Endodermal cell (in vitro differentiated cells): ENCODE data around the gene OR1S1. TPM values are rescaled to one million over a fixed set of nuclear protein-coding genes. Genes with fewer than 3 reads are reported as not detected.

Experiments used
- DNase-seq: peaks from one replicate; pipeline ENCODE4 v3.0.0-alpha.2; 2017
- H3K27ac ChIP-seq: 2 replicates; pipeline ENCODE4 v1.5.1; 2013; ENCODE audit warnings: mild to moderate bottlenecking, low read depth, low read length, moderate library complexity
- H3K27me3 ChIP-seq: 2 replicates; pipeline ENCODE4 v1.6.1; 2013; ENCODE audit warnings: mild to moderate bottlenecking, low read length, moderate library complexity; ENCODE audit not compliant: insufficient read depth, control insufficient read depth, poor library complexity, severe bottlenecking
- H3K36me3 ChIP-seq: 2 replicates; pipeline ENCODE4 v1.7.0; 2013; ENCODE audit warnings: mild to moderate bottlenecking, low read length, moderate library complexity; ENCODE audit not compliant: control insufficient read depth, insufficient read depth
- H3K4me1 ChIP-seq: one replicate; pipeline ENCODE4 v1.7.0; 2013; ENCODE audit warnings: low read length; ENCODE audit not compliant: control insufficient read depth, insufficient read depth
- H3K4me3 ChIP-seq: 2 replicates; pipeline ENCODE4 v1.5.1; 2013; ENCODE audit warnings: mild to moderate bottlenecking, low read length, moderate library complexity
- H3K9ac ChIP-seq: 2 replicates; pipeline ENCODE4 v1.6.1; 2013; ENCODE audit warnings: mild to moderate bottlenecking, low read length, moderate library complexity; ENCODE audit not compliant: poor library complexity, severe bottlenecking; ENCODE audit errors: extremely low read depth
- H3K9me3 ChIP-seq: 2 replicates; pipeline ENCODE4 v1.6.1; 2013; ENCODE audit warnings: mild to moderate bottlenecking, low read length, moderate library complexity; ENCODE audit not compliant: control insufficient read depth
- H3K27ac Mint-ChIP-seq: 2 replicates; pipeline ENCODE4 v1.8.0; 2020; ENCODE audit warnings: mixed read lengths
- H3K27me3 Mint-ChIP-seq: 2 replicates; pipeline ENCODE4 v1.8.0; 2021; ENCODE audit warnings: mild to moderate bottlenecking, mixed read lengths; ENCODE audit not compliant: insufficient read depth
- H3K36me3 Mint-ChIP-seq: 2 replicates; pipeline ENCODE4 v1.8.0; 2020; ENCODE audit warnings: low read depth, mixed read lengths
- H3K4me1 Mint-ChIP-seq: 2 replicates; pipeline ENCODE4 v1.8.0; 2020; ENCODE audit warnings: mixed read lengths
- H3K4me3 Mint-ChIP-seq: 2 replicates; pipeline ENCODE4 v1.8.0; 2020; ENCODE audit warnings: mild to moderate bottlenecking, moderate library complexity, mixed read lengths
- H3K9me3 Mint-ChIP-seq: 2 replicates; pipeline ENCODE4 v1.8.0; 2020; ENCODE audit warnings: mild to moderate bottlenecking, mixed read lengths
- CTCF ChIP-seq: fragments of 200-600 bp; sonication (generic); conservative IDR thresholded peaks from 2 replicates; pipeline ENCODE4 v1.5.0; 2021; ENCODE audit warnings: antibody characterized with exemption, mild to moderate bottlenecking
- WGBS, 2 experiments: methylation state at CpG; one replicate each; pipeline versions ENCODE4 v1.1.5 to v1.1.7; 2013; ENCODE audit warnings: missing lambda C conversion rate in 2 of 2, mixed read lengths in 1 of 2; ENCODE audit not compliant: insufficient coverage in 1 of 2, insufficient read length in 1 of 2; 5-methylcytosine and 5-hydroxymethylcytosine counted together
- total RNA-seq, 2 donors: library from RNA; stranded (reverse); fragmentation: NEBNext Ultra II Directional in 1 of 2; extraction: Animal tissue kit (Norgen Biotek cat#: 25700) in 1 of 2; gene quantifications; 2 replicates in 1 of 2; 3 replicates in 1 of 2; pipeline ENCODE4 v1.2.1, GENCODE V29; 2021

The OR1S1 gene
- total RNA-seq, 2 donors from 2014 or later, result not detected

- no peaks in the 10 kb centered on the region for H3K9me3 Mint-ChIP-seq
Observed at GRCh38 chr11:58165504-58166106, 46.9 kb upstream of the OR1S1 start.

GRCh38 chr11:58177409-58178054 lies 35.0 kb upstream of the OR1S1 start:
- Mint-ChIP-seq H3K4me1 (no peaks in the 10 kb centered on the region), H3K27ac (no peak overlapping the region), H3K9me3 (no peaks in the 10 kb centered on the region), H3K27me3 (no peaks in the 10 kb centered on the region), H3K36me3 (no peaks in the 10 kb centered on the region), H3K4me3 (no peak overlapping the region)
- 79 to 84% methylated on average over 2 to 4 of the region's 5 CpGs for WGBS, 2 experiments
- H3K4me3 ChIP-seq, result no peak overlapping the region
- no peaks in the 10 kb centered on the region for H3K9me3 ChIP-seq
- no peak for TF ChIP-seq CTCF
- no peak overlapping the region for H3K27ac ChIP-seq
- no peak for DNase-seq
- H3K4me1 ChIP-seq, result no peaks in the 10 kb centered on the region
- H3K27me3 ChIP-seq, result no peaks in the 10 kb centered on the region
- no peaks in the 10 kb centered on the region for H3K36me3 ChIP-seq
- H3K9ac ChIP-seq, result no peak overlapping the region

More at GRCh38 chr11:58165504-58166106, 46.9 kb upstream of the OR1S1 start:
- Mint-ChIP-seq H3K27ac (no peak overlapping the region), H3K4me3 (no peak overlapping the region), H3K36me3 (no peaks in the 10 kb centered on the region), H3K4me1 (no peaks in the 10 kb centered on the region), H3K27me3 (no peaks in the 10 kb centered on the region)
- DNase-seq, result no peak
- Histone ChIP-seq H3K4me3 (no peak overlapping the region), H3K36me3 (no peaks in the 10 kb centered on the region), H3K27me3 (no peaks in the 10 kb centered on the region), H3K27ac (no peak overlapping the region), H3K9ac (no peak overlapping the region), H3K4me1 (no peaks in the 10 kb centered on the region), H3K9me3 (no peaks in the 10 kb centered on the region)
- WGBS, 2 experiments, result 87 to 100% methylated on average over 5 to 7 of the region's 7 CpGs
- TF ChIP-seq CTCF, result no peak

GRCh38 chr11:58178444-58178843 lies 34.1 kb upstream of the OR1S1 start:
- 82 to 83% methylated on average over 5 of the region's 6 CpGs for WGBS, 2 experiments
- Histone ChIP-seq H3K9ac (no peak overlapping the region), H3K4me3 (no peak overlapping the region), H3K4me1 (no peaks in the 10 kb centered on the region), H3K36me3 (no peaks in the 10 kb centered on the region), H3K9me3 (no peaks in the 10 kb centered on the region), H3K27me3 (no peaks in the 10 kb centered on the region), H3K27ac (no peak overlapping the region)
- Mint-ChIP-seq H3K27ac (no peak overlapping the region), H3K4me1 (no peaks in the 10 kb centered on the region), H3K27me3 (no peaks in the 10 kb centered on the region), H3K4me3 (no peak overlapping the region), H3K9me3 (no peaks in the 10 kb centered on the region), H3K36me3 (no peaks in the 10 kb centered on the region)
- no peak for DNase-seq
- no peak for TF ChIP-seq CTCF
